ENCODE results near the gene FAM240B. TPM values are rescaled to one million over a fixed set of nuclear protein-coding genes. Genes with fewer than 3 reads are reported as not detected.

Gene FAM240B
- total and polyA plus RNA-seq, 9 of the 15 experiments (the other 6 are each of a cell fraction or from before 2014, with no cell fraction given), result not detected

DNA sequence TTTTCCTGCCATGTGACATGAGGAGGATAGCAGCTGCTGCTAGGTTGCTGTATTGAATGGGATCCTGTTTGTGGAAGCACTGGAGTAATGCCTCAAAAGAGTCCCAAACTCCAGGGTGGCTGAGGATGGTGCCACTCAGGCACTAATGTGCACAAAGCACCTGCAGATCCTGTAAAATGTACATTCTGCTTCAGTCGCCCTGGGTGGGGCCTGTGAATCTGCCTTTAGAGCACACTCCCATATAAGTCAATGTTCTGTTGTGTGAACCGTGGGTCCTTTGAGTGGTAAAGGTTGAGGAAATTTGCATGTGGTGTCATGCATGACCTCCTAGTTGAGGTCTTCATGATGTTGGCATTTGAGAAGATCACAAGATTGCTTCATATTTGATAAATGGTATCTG is 67.9 kb downstream of the FAM240B start:
- in situ Hi-C loops (cut with MboI) (no loop called here), intact Hi-C loops (cut with micrococcal nuclease) (no loop called here)
- ChIA-PET POLR2A (interaction anchor here (0.6 kb wide), 1 partner anchor 10 kb away, joined by 3 read pairs; no protein-coding TSS in a partner anchor), CTCF (ENCODE audit: low intra/inter-chr PET ratio) (no interaction called here)
- DNase-seq (ENCODE audit: extremely low read depth in 1 of 4, low spot score in 3 of 4) (no peak), ATAC-seq (no peak), FAIRE-seq (no peak)
- Histone ChIP-seq H3K4me1 (replicated peaks in 1 of 2; ENCODE audit: control insufficient read depth in 2 of 2, insufficient read depth in 2 of 2, low read length in 2 of 2) (no peaks in the 10 kb centered on the region), H3K9ac (ENCODE audit: insufficient read depth in 1 of 2, low read depth in 2 of 2, low read length in 2 of 2) (no peak overlapping the region), H3K79me2 (ENCODE audit: control insufficient read depth, insufficient read depth, low read length) (no peaks in the 10 kb centered on the region), H3K4me2 (ENCODE audit: insufficient read depth, low read length) (no peak overlapping the region), H3K4me3 (no peak overlapping the region), H2AFZ (ENCODE audit: low read depth, low read length) (no peak overlapping the region), H3K27ac (ENCODE audit: extremely low read depth, low read depth, low read length) (no peak overlapping the region), H3K27me3 (ENCODE audit: control insufficient read depth in 2 of 2, insufficient read depth in 2 of 2, low read length in 2 of 2) (no peaks in the 10 kb centered on the region; a peak in 1 of 5 replicates), H3K9me3 (replicated peaks; ENCODE audit: control insufficient read depth, insufficient read depth, low read depth, low read length) (no peaks in the 10 kb centered on the region), H3K9me1 (ENCODE audit: control insufficient read depth, insufficient read depth, low read length) (no peaks in the 10 kb centered on the region), H4K20me1 (replicated peaks; ENCODE audit: control insufficient read depth, insufficient read depth, low read length) (no peaks in the 10 kb centered on the region), H3K36me3 (ENCODE audit: control insufficient read depth, insufficient read depth, low read length) (no peaks in the 10 kb centered on the region)
- 0% methylated on average over 2 of the region's 2 CpGs for WGBS (ENCODE audit: insufficient coverage, low coverage, missing lambda C conversion rate)
- TF ChIP-seq NR3C1 (CRISPR knock-in tag; IDR thresholded peaks at IDR 0.05), result no peak
- TF ChIP-seq ZKSCAN1 (IDR thresholded peaks at IDR 0.05; ENCODE audit: low read depth, low read length), result no peak
- no peak for TF ChIP-seq FOXA3 (CRISPR knock-in tag; conservative IDR thresholded peaks at IDR 0.05 in 1 of 2, IDR thresholded peaks at IDR 0.05 in 1 of 2)
- no peak for TF ChIP-seq ZNF445 (CRISPR knock-in tag; IDR thresholded peaks at IDR 0.05; ENCODE audit: low read depth)
- no peak for TF ChIP-seq PHF20 (IDR thresholded peaks at IDR 0.05; ENCODE audit: partially characterized antibody)
- TF ChIP-seq ZNF134 (CRISPR knock-in tag; conservative IDR thresholded peaks at IDR 0.05), result no peak
- no peak for TF ChIP-seq CAMTA2 (CRISPR knock-in tag; conservative IDR thresholded peaks at IDR 0.05)
- no peak for TF ChIP-seq PHF8 (IDR thresholded peaks at IDR 0.05; ENCODE audit: borderline replicate concordance, low read length)
- TF ChIP-seq DACH1 (IDR thresholded peaks at IDR 0.05; ENCODE audit: partially characterized antibody), result no peak
- TF ChIP-seq ZNF766 (CRISPR knock-in tag; conservative IDR thresholded peaks at IDR 0.05), result no peak
- BruUV-seq (replicated peaks), result no TSS peak

All from K562 (cell line).